ENCODE measurements around the gene ZFYVE19.

ZFYVE19 gene

GRCh38 chr15:40775740-40776536, 31.0 kb upstream of the ZFYVE19 start:
- DNase-seq: no peak

GRCh38 chr15:40776537-40777141, 30.2 kb upstream of the ZFYVE19 start:
- DNase-seq: no peak

- DNase-seq: peak; percentile 21
Measured at GRCh38 chr15:40782609-40783227, 24.2 kb upstream of the ZFYVE19 start.

GRCh38 chr15:40785164-40785563, 21.7 kb upstream of the ZFYVE19 start:
- no peak for DNase-seq

- DNase-seq: no peak
Measured at GRCh38 chr15:40785814-40786213, 21.1 kb upstream of the ZFYVE19 start.

- peak; percentile 38 for DNase-seq
Measured at GRCh38 chr15:40787344-40787841, 19.5 kb upstream of the ZFYVE19 start.

- no peak for DNase-seq
Measured at GRCh38 chr15:40787991-40788390, 18.9 kb upstream of the ZFYVE19 start.

GRCh38 chr15:40789119-40789518, 17.8 kb upstream of the ZFYVE19 start:
- DNase-seq: no peak

- DNase-seq: no peak
Measured at GRCh38 chr15:40789999-40790398, 16.9 kb upstream of the ZFYVE19 start.

GRCh38 chr15:40790718-40791117, 16.2 kb upstream of the ZFYVE19 start:
- peak; percentile 6 for DNase-seq

GRCh38 chr15:40792394-40792793, 14.5 kb upstream of the ZFYVE19 start:
- no peak for DNase-seq

- peak; percentile 89 for DNase-seq
Measured at GRCh38 chr15:40793216-40793989, 13.5 kb upstream of the ZFYVE19 start.

- DNase-seq: no peak
Measured at GRCh38 chr15:40796041-40796440, 10.8 kb upstream of the ZFYVE19 start.

GRCh38 chr15:40796512-40796911, 10.4 kb upstream of the ZFYVE19 start:
- no peak for DNase-seq

GRCh38 chr15:40799523-40799922, 7.4 kb upstream of the ZFYVE19 start:
- no peak for DNase-seq

GRCh38 chr15:40803076-40803475, 3.8 kb upstream of the ZFYVE19 start:
- no peak for DNase-seq

- no peak for DNase-seq
Measured at GRCh38 chr15:40803688-40804087, 3.2 kb upstream of the ZFYVE19 start.

- DNase-seq: no peak
Measured at GRCh38 chr15:40806672-40807027, 239 bp upstream of the ZFYVE19 start.

GRCh38 chr15:40807888-40808461, 1.1 kb downstream of the ZFYVE19 start:
- DNase-seq: no peak

GRCh38 chr15:40808861-40809450, 2.1 kb downstream of the ZFYVE19 start:
- DNase-seq: no peak

GRCh38 chr15:40812721-40813425, 6.0 kb downstream of the ZFYVE19 start:
- DNase-seq: no peak

Measured in HCEC 1CT (cell line).